Stimulated activated CD4-positive, alpha-beta T cell treated with anti-CD3 and anti-CD28 coated beads, Interleukin-12 subunit alpha, Interleukin-12 subunit beta, amount 100 ng/mL, for 4 hours (primary cell): ENCODE results near the gene SDHAF2.
"Not testable (repeated sequence)": the region's sequence is repeated elsewhere in the genome, so short reads cannot be mapped to it uniquely, and the experiment has no call there.

Source experiments
- DNase-seq: peaks from one replicate; pipeline ENCODE4 v3.0.0-alpha.2; 2020

SDHAF2 gene

DNA sequence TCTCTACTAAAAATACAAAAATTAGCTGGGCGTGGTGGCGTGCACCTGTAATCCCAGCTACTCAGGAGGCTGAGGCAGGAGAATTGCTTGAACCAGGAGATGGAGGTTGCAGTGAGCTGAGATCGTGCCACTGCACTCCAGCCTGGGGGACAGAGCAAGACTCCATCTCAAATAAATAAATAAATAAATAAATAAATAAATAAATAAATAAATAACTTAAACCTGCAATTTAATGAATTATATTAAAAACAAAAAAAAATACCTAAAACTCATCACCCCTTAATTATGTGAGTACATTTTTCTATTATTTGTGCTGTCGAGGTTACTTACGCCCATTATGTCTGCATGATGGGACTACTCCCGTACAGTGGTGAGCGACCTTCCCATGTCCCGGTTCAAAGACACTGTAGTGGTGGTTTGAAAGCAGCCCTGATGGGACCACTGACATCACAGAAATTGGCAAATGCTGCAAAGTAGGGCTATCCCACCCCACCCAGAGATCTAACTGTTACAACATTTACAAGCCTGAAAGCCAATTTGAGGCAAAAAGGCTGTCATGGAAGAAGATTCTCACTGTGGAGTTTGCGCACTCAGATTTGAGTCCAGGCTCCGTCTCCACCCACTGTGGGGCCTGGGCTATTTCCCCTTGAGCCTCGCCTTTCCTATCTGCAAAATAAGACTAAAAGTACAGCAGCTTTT lies 49.6 kb downstream of the SDHAF2 start:
- not testable (repeated sequence) for DNase-seq

DNA sequence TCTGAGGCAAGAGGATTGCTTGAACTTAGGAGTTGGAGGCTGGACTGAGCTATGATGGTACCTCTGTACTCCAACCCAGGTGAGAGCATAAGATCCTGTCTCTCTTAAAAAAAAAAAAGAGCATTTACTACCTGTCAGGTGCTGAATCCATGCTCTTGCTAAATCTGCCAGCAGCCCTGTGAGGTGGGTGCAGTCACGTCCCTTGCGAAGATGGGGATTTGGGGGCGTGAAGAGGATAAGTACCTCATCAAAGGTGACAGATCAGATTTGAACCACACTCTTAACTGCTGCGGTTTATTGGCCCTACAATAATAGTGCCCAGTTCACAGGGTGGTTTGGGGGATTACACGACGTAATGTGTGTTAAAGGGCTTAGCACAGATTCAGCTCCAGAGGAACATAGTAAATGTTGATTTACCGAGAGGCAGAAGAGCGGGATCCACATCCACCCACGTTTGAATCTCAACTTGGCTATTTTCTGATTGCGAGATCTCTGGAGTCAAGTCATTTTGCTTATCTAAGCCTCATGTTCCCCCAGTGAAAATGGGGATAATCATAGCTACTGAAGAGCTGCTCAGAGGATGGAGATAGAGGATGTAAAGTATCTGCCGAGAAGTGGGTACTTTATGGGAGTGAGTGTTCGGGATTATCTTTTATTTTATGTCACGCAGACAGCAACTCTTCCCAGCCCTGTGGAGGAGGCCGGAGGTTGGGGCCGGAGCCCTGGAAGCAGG lies 50.5 kb downstream of the SDHAF2 start:
- DNase-seq: no peak

DNA sequence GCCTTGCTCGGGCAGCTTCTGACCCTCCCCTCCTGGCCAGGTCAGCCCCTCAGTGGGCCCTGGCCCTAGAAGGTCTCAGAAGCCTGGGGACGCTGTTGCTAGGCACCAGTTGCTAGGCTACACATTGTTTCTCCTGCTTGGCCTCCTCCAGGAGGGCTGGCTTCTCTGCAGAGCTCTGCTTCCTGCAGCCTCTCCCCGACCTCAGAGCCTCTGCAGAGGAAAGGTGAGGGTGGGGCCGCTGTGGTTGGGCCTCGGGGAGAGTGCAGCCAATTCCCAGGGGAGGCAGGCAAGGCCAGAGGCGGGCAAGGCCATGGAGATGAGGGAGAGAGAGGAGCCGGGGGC lies 51.0 kb downstream of the SDHAF2 start:
- no peak for DNase-seq

DNA sequence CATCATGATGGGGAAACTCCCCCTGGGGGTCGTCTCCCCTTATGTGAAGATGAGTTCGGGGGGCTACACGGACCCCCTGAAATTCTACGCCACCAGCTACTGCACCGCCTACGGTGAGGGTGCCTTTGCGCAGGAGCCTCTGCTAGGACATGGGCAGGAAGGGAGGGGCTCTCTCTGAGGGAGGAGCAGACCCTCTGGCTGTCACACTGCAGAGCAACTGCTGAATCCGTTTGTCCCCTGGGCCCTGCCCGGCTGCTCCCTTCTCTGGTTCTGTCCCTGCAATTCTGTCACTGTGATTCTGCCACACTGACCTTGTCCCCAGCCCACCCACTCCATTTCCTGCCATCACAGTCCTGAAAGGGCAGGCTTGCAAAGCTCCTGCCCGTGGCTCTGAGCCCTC lies 51.9 kb downstream of the SDHAF2 start:
- DNase-seq: no peak

DNA sequence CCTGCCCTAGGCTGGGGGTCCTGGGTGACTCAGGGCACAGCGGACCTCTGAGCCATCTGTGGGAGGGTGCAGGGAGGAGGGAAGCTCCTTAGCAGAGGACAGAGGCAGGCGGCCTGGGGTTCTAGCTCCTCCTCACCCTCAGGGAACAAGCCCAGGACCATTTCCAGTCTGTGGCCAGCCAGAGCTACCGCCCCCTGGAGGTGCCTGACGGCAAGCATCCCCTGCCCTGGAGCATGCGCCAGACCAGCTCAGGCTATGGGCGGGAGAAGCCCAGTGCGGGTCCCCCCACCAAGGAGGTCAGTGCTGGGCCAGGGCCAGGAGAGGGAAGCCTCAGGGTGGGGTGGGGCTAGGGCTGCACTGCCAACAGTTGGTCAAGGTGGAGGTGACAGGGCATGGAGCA lies 52.6 kb downstream of the SDHAF2 start:
- DNase-seq: peak; percentile 26

DNA sequence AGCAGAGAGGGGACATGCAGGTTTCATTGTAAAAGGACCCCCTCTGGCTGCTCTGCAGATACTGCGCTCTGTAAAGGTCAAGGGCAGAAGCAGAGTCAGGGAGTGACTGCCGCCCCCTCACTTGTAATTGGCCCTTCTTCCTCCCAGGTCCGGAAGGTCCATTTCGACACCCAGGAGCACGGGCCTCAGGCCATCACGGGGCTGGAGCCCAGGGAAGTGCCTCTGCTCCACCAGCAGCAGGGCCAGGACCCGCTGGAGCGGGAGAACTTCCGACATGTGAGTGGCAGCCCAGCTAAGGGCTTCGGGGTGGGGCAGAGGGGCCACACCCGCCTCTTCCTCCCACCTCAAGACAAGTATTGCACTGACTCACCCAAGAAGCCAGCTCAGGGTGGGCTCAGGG lies 54.6 kb downstream of the SDHAF2 start:
- no peak for DNase-seq

DNA sequence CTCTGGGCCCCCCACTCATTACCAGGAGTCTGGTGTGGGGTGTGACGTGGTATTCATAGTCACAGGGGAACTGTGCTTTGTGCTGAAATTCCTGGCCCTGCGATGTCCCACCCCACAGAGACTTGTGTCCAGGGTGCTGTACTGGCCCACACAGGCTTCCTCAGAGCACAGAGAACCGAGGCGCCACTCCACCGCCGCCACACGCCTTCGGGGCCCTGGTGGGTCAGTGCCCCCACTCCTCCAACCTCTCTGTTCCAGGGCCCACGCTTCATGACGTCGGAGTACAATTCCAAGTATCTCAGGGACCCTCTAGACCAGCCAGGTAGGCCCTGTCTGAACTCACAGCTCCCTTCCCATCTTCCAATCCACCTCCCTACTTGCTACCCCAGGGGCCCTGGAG lies 55.2 kb downstream of the SDHAF2 start:
- DNase-seq: no peak

DNA sequence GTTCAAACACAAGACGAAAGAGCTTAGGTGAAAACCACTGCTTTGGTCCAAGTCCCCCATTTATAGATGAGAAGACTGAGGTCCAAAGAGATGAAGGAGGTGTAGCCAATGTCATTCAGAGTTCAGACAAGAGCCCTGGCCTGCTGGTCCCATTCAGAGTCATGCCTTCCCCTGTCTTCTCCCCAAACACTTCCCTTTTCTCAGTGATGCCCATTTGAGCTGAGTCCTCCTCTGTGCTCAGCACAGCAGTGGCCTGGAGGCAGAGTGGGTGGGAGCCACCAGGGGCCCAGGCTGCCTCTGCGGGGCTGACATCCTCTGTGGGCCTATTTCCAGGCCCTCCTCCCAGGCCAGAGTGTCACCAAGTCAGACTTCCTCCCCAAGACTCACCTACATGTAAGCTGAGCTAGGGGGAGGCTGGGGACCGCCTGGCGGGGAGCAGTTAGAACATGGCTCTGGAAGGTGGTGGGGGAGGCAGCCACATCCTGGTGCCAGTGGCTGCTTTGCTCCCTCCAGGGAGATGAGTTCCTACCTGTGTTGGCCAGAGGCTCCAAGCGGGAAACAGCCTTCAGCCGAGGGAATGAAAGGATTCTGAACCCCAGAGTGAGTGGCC lies 56.2 kb downstream of the SDHAF2 start:
- no peak for DNase-seq

DNA sequence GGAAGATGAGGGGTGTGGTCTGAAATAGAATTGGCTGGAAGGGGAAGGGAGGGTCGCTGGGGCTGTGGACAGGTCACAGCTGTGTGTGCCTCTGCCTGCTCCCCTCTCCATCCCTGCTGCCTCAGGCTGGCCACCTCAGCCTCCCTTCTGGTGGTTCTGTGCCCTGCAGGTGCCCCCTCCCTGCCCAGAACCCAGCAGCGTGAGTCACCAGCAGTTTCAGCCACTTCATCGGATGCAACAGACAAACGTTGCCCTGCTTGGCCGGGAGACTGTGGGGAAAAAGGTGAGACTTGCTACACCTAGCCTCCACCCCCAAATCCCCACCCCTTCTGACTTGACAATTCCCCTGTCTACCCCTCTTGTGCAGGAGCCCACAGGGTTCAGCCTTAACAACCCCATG lies 56.9 kb downstream of the SDHAF2 start:
- DNase-seq: no peak

DNA sequence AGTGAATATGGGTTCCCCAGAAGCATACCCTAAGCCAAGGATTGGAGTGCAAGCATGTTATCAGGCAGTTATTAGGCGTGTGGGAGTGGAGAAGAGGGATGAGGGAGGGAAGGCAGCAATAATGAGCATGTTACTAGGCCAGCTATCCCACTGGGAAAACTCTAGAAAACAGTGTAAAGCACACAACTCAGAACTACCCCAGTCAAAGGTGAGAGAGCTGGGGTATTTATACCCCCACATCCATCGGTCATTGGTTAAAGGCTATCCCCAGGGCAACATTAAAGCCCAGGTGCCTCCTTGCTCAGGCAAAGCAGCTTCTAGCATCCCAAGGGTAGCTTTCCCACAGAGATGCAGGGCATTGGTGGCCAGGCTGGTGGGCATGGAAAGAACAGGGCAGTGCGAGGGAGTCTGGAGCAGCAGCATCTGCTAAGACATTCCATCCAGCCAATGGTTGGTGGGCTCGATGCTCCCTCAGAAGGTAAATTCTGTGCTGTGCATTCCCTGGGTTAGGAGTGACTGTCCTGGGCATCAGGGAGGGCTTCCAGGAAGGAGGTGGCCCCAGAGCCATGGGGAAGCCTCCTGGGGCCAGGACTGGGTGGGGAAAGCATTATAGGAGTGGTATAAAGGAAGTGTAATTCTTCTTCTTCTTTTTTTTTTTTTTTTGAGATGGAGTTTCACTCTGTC lies 57.6 kb downstream of the SDHAF2 start:
- no peak for DNase-seq

DNA sequence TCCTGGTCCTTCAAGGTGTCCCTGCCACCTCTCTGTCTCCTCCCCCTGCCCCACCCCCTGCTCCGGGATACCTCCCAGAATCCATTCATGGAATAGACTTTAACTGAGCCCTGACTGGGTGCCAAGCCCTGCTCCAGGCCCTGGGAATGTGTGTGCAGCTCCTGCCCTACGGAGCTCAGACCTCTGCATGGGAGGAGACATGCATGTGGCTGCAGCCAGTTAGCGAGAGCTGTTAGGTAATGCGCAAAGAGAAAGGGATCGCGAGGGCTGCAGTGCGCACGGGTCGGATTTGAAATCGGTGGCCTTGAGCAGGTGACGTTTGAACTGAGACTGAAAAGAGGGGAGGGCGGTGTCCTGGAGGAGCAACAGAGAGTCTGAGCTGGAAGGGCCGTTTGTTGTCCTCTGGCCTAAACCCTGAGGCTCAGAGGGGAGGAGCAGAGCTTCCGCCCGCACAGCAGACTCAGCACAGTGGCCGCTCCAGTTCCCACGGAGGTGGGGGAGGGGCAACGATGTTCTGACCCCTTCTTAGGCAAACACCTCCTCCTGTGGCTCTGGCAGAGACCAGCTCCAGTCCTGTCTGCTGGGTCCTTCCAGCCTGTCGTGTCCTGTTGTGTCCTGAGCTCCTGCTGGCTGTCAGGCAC lies 58.8 kb downstream of the SDHAF2 start:
- no peak for DNase-seq

DNA sequence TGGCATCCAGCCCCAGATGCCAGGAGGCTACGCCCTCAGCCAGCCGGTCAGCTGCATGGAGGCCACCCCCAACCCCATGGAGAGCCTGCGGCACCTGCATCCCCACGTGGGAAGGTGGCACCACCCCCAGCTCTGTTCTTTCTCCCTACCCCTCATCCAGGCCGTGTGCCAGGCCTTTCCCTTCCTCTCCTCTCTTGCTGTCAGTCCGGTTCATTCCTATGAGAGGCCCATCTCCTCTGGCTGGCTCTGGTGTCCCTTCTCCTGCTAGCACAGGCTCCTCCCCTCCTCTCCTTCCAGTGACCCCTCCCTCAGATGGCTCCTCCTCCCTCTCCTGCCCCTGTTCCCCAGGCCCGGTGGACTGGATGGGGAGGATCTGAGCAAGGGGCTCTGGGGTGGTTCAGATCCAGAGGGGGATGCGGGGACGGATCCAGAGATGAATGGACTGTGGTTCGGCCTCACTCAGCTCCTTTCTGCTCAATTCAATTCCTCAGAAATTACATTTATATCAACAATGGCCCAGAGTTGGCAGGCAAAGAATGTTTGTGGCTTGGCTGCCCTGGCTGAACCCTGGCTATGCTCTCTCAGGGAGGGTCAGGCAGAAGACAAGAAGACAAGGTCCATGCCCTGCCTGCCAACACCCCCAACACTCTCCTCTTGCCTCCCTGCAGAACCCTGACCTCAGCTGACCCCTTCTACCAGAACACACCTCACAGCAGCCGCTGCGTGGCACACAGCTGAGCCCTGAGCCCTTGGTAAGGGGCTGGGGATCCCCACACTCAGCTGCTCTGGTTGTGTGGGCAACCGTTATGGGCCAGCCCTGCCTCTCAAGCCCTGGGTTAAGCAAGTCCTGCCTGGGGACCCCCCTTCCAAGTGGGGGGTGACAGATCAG lies 60.2 kb downstream of the SDHAF2 start:
- no peak for DNase-seq

DNA sequence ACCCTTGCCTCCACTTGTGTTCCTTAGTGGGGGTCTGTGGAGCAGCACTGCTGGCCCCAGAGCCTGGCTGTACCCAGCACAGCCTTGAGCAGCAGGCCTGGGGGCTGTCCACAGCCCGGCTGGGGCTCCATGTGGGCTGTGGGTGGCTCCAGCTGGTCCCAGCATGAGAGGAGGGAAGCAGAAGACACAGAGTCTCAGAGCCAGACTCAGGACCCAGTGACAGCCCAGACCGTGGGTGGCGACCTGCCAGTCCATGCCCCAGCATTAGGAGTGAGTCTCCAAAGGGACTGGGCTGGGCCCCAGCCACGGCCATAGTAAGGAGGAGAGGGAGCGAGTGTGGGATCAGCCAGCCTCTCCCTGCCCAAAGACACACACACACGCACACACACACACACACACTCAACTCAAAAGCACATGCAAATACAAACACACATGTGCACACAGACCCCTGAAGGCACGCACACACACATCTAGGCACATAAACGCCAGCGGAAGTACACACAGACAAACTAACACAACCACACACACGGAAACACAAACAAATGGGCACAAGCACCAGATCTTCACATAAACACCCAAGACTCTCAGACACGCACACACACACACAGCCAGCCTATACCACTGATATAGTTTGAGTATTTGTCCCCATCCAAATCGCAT lies 61.9 kb downstream of the SDHAF2 start:
- DNase-seq: no peak

DNA sequence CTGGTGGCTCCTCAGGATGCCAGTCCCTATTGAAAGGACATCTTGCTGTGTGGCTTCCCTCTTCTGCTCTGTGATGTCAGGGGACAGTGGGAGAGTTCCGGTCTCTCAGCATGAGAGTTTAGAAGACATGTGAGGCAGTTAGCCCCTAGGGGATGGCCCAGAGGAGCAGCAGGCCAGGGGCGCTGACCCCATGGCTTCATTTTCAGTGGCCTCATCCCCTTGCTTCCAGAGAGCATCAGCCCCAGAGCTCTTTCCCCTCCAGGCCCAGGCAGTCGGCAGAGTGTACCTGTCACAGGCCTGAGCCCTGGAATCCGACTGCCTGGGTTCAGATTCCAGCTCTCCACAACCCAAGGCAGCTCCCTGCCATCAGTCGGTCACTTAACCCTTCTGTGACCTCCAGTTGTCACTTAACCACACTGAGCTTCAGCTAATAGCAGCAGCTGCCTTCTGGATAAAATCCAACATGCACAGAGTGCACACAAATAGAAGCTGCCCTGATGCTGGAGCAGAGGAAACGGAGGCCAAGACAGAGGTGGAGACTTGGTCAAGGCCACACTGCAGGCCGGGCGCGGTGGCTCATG lies 64.5 kb downstream of the SDHAF2 start:
- no peak for DNase-seq

DNA sequence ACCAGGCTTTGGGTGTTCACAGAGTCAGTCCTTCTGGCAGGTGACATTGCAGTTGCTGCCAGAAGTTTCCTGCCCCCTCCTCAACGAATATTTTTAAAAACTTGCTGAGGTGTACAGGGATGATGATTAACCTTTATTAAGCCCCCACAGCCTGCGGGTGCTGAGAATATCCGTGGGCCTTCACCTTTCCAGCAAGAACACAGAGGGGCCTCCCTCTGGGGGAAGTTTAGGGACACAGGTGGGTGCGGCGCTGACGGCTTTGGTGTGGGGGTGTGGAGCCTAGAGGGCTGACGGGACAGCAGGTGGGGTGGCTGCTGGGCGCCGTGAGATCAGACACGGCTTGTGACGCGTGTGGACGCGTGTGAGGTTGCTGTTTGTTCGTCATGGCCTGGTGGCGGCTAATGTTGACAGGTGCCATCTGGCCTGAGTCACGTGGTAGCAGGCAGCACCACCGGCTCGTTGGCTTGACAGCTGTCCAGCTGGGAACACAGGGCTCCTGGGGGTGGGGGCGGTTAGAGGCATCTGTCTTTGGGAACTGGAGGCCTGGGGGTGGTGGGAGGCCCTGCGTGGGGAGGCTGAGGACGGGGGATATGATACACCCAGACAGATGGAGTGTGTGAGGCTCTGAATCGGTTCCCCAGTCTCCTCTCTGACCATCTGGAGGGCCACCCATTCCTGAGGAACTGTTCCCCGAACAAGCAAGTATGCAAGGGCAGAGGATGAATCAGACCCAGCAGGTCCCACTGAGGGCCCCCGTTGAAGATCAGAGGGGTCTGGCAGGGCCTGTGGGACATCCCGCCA lies 66.1 kb downstream of the SDHAF2 start:
- DNase-seq: no peak
